Adrenal gland (tissue), 5 donors: ENCODE data around the gene CMTM4.

Experiments used
- CTCF ChIP-seq, 6 experiments: fragments of 450-650 bp in 4 of 6; fragments of 200-600 bp in 2 of 6; sonication (generic) in 1 of 6; IDR thresholded peaks; 1 replicate in 5 of 6; 2 replicates in 1 of 6; pipeline versions ENCODE4 v1.5.1 to v1.8.0; 2016 to 2021; ENCODE audit warnings: antibody characterized with exemption in 6 of 6, mild to moderate bottlenecking in 2 of 6, moderate library complexity in 1 of 6
- POLR2A ChIP-seq, 2 donors: fragments of 450-650 bp; IDR thresholded peaks; one replicate each; pipeline ENCODE4 v1.6.1; 2017; ENCODE audit warnings: antibody characterized with exemption in 2 of 2, mild to moderate bottlenecking in 2 of 2, moderate library complexity in 1 of 2
- donor health status: DM: no; HTN: no; CAD: no.

DNA sequence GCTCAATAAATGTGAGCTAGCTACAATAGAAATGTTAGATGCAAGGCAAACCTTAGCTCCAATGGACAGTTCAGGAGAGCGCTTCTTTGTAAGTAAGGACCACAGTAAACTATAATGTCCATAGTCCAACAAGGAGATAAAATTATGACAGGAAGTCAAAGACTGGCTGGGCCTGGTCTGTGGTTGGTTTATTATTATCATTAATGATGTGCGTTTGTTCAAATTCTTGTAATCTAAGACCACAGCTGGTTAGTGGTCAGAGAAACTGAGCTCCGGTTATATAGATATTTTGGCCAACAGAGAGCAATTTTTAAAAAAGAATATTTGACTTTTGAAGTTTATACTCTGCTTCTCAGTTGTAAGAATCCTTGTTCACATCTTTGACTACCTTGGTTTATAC lies 122.0 kb downstream of the CMTM4 start:
- TF ChIP-seq CTCF (IDR thresholded peaks at IDR 0.05) (no peak), POLR2A (IDR thresholded peaks at IDR 0.05) (no peak)
